Cardiac muscle cell (in vitro differentiated cells and primary cell): ENCODE data around the gene BIRC7. TPM values are rescaled to one million over a fixed set of nuclear protein-coding genes. Genes with fewer than 3 reads are reported as not detected.
"Not testable (repeated sequence)": the region's sequence is repeated elsewhere in the genome, so short reads cannot be mapped to it uniquely, and the experiment has no call there.

Experiments
- DNase-seq, 2 donors: peaks; one replicate each; pipeline versions ENCODE4 v3.0.0 to v3.0.0-alpha.2; 2010 to 2017; ENCODE audit warnings: low read depth in 1 of 2, low spot score in 1 of 2
- H3K27ac ChIP-seq: fragments of 200-600 bp; sonication (generic); 2 replicates; pipeline ENCODE4 v1.5.1; 2016
- H3K27me3 ChIP-seq: fragments of 200-600 bp; sonication (generic); 2 replicates; pipeline ENCODE4 v1.6.0; 2016; ENCODE audit warnings: control low read depth
- H3K36me3 ChIP-seq: fragments of 200-600 bp; sonication (generic); 2 replicates; pipeline ENCODE4 v1.5.1; 2016; ENCODE audit warnings: control low read depth
- H3K4me1 ChIP-seq: fragments of 200-600 bp; sonication (generic); 2 replicates; pipeline ENCODE4 v1.8.1; 2017; ENCODE audit warnings: low read depth, mild to moderate bottlenecking, mixed run types
- H3K4me3 ChIP-seq: fragments of 200-600 bp; sonication (generic); 2 replicates; pipeline ENCODE4 v1.5.1; 2016; ENCODE audit warnings: mild to moderate bottlenecking
- H3K9me3 ChIP-seq: fragments of 200-600 bp; sonication (generic); 2 replicates; pipeline ENCODE4 v1.5.1; 2017; ENCODE audit warnings: low read depth, mild to moderate bottlenecking, control low read depth
- polyA plus RNA-seq: library from polyadenylated mRNA; unstranded; fragments of >200 nt; fragmentation: Nextera tagmentation; extraction: Ambion mirVana; gene quantifications from 2 replicates; pipeline ENCODE4 v1.2.1, GENCODE V29; 2016
- total RNA-seq: library from RNA; depleted of rRNA; stranded (reverse); fragments of >200 nt; gene quantifications from 2 replicates; pipeline ENCODE4 v1.2.3, GENCODE V29; 2016
- TF ChIP-seq, protein P1 (sequence below): IDR thresholded peaks from 2 replicates; pipeline ENCODE4 v1.5.1; 2012; ENCODE audit warnings: low read depth, mild to moderate bottlenecking, low read length

The BIRC7 gene
- total and polyA plus RNA-seq, 2 experiments from 2014 or later, result 0.54 TPM; not detected in 1

DNA sequence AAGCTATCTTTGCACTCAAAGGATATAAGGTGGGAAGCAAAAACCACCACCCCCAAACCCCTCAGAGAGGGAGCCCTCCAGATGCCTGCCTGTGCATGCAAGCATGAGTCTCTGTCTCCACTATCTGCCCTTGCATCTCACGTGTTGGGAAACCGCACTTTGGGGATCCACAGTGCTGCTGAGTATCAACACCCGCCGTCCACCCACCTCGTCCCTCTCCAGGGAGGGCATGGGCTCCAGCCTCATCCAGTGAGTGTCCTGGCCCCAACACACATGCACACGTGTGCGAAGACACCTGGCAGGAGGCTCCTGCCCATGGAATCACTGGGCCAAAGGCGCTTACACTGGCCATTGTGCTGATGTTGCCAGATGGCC lies 16.3 kb upstream of the BIRC7 start:
- no peak for DNase-seq
- TF ChIP-seq, protein P1, sequence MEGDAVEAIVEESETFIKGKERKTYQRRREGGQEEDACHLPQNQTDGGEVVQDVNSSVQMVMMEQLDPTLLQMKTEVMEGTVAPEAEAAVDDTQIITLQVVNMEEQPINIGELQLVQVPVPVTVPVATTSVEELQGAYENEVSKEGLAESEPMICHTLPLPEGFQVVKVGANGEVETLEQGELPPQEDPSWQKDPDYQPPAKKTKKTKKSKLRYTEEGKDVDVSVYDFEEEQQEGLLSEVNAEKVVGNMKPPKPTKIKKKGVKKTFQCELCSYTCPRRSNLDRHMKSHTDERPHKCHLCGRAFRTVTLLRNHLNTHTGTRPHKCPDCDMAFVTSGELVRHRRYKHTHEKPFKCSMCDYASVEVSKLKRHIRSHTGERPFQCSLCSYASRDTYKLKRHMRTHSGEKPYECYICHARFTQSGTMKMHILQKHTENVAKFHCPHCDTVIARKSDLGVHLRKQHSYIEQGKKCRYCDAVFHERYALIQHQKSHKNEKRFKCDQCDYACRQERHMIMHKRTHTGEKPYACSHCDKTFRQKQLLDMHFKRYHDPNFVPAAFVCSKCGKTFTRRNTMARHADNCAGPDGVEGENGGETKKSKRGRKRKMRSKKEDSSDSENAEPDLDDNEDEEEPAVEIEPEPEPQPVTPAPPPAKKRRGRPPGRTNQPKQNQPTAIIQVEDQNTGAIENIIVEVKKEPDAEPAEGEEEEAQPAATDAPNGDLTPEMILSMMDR, result no peak
- no peak overlapping the region for H3K27ac ChIP-seq
- H3K36me3 ChIP-seq, result peaks cover 2% of the 10 kb centered on the region
- no peak overlapping the region for H3K4me3 ChIP-seq
- no peaks in the 10 kb centered on the region for H3K9me3 ChIP-seq
- H3K4me1 ChIP-seq, result peaks cover 10% of the 10 kb centered on the region
- peaks cover 37% of the 10 kb centered on the region for H3K27me3 ChIP-seq

DNA sequence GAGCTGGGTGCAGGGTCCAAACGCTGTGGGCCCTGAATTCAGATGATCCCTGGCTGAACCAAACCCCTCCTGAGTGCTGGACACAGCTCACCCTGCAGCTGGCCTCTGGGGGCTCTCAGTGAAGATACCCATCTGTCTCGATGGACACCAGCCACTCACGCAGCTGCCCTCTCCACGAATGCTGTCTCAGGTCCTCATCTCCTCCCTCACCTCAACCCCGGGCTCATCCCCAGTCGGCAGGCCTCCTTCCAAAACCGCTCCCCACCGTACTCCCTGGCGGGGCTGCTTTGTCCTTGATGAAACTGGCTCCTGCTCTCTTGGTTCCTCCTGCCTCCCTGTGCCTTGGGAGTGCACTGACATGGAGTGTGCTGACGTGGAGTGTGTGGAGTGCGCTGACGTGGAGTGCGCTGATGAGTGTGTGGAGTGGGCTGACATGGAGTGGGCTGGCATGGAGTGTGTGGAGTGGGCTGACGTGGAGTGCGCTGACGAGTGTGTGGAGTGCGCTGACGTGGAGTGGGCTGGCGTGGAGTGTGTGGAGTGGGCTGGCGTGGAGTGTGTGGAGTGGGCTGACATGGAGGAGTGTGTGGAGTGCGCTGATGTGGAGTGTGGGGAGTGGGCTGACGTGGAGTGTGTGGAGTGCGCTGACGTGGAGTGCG lies 15.7 kb upstream of the BIRC7 start:
- Histone ChIP-seq H3K9me3 (no peaks in the 10 kb centered on the region), H3K27me3 (peaks cover 37% of the 10 kb centered on the region), H3K4me1 (peaks cover 5% of the 10 kb centered on the region), H3K4me3 (no peak overlapping the region), H3K36me3 (no peaks in the 10 kb centered on the region), H3K27ac (no peak overlapping the region)
- TF ChIP-seq, protein P1, result no peak
- no peak for DNase-seq

DNA sequence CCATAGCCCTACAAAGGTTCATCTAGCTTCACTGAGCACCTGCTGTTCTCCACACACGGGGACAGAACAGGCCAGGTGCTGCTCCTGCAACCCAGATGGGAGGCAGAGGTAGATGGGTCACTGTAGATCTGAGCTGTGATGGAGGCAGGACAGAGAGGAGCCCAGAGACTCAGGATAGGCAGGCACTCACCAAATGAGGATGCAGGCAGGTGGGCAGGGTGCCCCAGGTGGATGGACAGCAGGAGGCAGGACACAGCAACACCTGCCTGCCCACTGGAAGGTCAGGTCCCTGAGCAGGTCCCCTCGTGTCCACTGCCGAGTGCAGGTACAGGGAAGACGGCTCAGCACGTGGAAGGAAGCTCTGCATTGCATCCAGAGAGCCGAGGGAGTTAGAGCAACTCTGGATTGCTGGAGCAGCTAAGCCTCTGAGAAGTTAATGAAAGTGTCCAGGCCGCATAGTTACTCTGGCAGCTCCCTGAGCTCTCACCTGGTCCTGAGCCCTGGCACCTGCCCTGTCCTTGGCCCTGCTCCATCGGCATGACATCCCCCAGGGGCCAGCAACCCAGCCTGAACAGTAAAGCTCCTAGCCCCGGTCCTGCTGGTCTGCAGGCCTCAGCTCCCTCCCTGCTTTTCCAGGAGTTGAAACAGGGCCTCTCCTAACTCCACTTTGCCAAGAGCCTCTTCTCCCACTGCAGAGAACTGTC lies 14.9 kb upstream of the BIRC7 start:
- DNase-seq, result no peak

DNA sequence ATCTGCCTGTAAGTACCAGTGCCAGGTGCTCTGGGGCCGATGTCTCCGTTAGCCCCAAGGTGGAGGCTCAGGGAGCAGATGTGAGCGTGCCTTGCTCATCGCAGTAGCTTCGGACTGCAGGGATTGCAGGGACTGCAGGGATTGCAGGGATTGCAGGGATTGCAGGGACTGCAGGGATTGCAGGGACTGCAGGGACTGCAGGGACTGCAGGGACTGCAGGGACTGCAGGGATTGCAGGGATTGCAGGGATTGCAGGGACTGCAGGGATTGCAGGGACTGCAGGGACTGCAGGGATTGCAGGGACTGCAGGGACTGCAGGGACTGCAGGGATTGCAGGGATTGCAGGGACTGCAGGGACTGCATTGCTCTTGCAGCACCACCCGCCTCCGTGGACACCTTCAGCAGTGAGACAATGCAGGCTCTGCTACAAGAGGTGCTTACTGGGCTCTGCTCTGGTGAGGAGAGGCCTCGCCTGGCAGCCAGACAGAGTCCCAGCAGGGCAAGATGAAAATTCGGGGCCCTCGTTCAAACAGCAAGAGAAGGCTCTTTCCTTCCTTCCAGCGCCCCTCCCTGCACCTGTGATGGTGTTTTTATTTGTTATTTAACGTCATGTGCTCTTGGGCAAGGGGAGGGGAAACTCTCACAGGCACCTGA lies 14.2 kb upstream of the BIRC7 start:
- not testable (repeated sequence) for H3K27ac ChIP-seq, H3K4me3 ChIP-seq, H3K36me3 ChIP-seq, H3K9me3 ChIP-seq, DNase-seq, H3K4me1 ChIP-seq
- peaks cover 37% of the 10 kb centered on the region for H3K27me3 ChIP-seq

More for the DNA sequence above, 14.9 kb upstream of the BIRC7 start:
- Histone ChIP-seq H3K4me3 (no peak overlapping the region), H3K27me3 (peaks cover 37% of the 10 kb centered on the region), H3K9me3 (no peaks in the 10 kb centered on the region), H3K27ac (no peak overlapping the region), H3K4me1 (peaks cover 4% of the 10 kb centered on the region), H3K36me3 (no peaks in the 10 kb centered on the region)
- TF ChIP-seq, protein P1, result no peak

DNA sequence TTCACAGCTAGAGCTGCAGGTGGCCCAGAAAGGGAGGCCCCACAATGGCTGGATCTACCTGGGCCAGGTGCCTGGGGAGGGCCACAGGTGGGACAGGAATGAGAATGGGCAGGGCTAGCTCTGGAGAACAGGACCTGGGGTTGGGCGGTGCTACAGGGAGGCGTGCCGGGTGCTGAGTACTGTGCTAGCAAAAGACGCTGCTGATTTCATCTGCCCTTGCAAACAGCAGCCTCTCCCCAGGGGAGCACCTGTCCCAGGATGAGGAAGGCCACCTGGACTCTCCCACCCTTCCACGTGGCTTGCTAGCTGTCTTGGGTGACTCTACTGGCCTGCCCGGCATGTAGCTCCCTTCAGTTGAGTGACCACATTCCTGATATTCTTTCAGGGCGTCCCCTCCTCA lies 13.2 kb upstream of the BIRC7 start:
- H3K27ac ChIP-seq, result no peak overlapping the region
- no peak overlapping the region for H3K4me3 ChIP-seq
- no peaks in the 10 kb centered on the region for H3K9me3 ChIP-seq
- DNase-seq, result no peak
- H3K36me3 ChIP-seq, result no peaks in the 10 kb centered on the region
- peaks cover 37% of the 10 kb centered on the region for H3K27me3 ChIP-seq
- H3K4me1 ChIP-seq, result no peaks in the 10 kb centered on the region
- TF ChIP-seq, protein P1, result no peak
